SU-DHL-6 (cell line): Measurements from ENCODE around the gene SLC38A3.

Experiments used
- EZH2phosphoT487 ChIP-seq: fragments of 200-600 bp; sonication (generic), shearing (Covaris generic); conservative IDR thresholded peaks from 2 replicates; pipeline ENCODE4 v1.6.1; 2018; ENCODE audit warnings: mild to moderate bottlenecking, antibody characterized with exemption, low read length, moderate library complexity, mixed read lengths
- TF ChIP-seq, protein P1 (sequence below): fragments of 200-600 bp; sonication (generic); IDR thresholded peaks from one replicate; pipeline ENCODE4 v1.5.1; 2017; ENCODE audit warnings: antibody characterized with exemption, mild to moderate bottlenecking, low read length, moderate library complexity; ENCODE audit not compliant: insufficient read depth, poor library complexity, severe bottlenecking

DNA sequence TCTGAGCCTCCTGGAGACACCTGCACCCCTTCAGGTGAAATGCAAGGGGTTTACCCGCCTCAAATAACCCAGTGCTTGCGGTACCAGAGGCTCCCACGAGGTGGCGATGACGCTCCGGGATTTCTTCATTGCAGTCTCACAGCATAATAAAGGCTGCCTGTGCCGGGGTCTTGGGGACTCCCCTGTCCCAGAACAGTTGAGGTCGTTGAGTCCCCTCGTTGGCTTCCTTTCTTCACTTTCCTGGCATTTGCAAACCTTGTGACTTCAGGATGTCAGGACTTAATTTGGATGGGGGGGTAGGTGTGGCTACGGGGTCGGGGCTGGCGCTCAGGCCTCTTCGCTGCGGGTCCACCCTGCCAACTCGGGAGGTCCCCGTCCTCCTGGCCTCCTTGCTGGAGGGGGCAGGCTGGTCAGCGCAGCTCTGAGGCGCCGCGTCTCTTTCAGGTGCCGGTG, 12.4 kb upstream of the SLC38A3 start:
- TF ChIP-seq, protein P1, sequence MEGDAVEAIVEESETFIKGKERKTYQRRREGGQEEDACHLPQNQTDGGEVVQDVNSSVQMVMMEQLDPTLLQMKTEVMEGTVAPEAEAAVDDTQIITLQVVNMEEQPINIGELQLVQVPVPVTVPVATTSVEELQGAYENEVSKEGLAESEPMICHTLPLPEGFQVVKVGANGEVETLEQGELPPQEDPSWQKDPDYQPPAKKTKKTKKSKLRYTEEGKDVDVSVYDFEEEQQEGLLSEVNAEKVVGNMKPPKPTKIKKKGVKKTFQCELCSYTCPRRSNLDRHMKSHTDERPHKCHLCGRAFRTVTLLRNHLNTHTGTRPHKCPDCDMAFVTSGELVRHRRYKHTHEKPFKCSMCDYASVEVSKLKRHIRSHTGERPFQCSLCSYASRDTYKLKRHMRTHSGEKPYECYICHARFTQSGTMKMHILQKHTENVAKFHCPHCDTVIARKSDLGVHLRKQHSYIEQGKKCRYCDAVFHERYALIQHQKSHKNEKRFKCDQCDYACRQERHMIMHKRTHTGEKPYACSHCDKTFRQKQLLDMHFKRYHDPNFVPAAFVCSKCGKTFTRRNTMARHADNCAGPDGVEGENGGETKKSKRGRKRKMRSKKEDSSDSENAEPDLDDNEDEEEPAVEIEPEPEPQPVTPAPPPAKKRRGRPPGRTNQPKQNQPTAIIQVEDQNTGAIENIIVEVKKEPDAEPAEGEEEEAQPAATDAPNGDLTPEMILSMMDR, result peak; percentile 83
- no peak for TF ChIP-seq EZH2phosphoT487
